Measurements from ENCODE around the gene MAP3K20. TPM values are rescaled to one million over a fixed set of nuclear protein-coding genes. Genes with fewer than 3 reads are reported as not detected.

Gene MAP3K20
- total and polyA plus RNA-seq, 2 donors (not counting 3 experiments of a cell fraction or from before 2014, with no cell fraction given), result 7.8 to 31.5 TPM

GRCh38 chr2:173254659-173255058, 179.0 kb downstream of the MAP3K20 start:
- intact Hi-C loops (cut with micrococcal nuclease) (no loop called here), dilution Hi-C loops (cut with MboI; ENCODE audit: extremely low pct_ligation_motif_present, low sequenced_read_pairs) (no loop called here)
- no peaks in the 10 kb centered on the region for H3K36me3 ChIP-seq (ENCODE audit: control insufficient read depth in 2 of 2, extremely low read depth in 1 of 2, insufficient read depth in 2 of 2, low read length in 2 of 2)
- no peaks in the 10 kb centered on the region for H3K27me3 ChIP-seq (ENCODE audit: control insufficient read depth in 2 of 2, insufficient read depth in 2 of 2, low read length in 2 of 2)
- H3K9ac ChIP-seq (replicated peaks; ENCODE audit: extremely low read depth, insufficient read depth, low read length), result no peak overlapping the region
- TF ChIP-seq POLR2AphosphoS5 (IDR thresholded peaks at IDR 0.05; ENCODE audit: insufficient read depth, low read depth, low read length) (no peak), POLR2A (IDR thresholded peaks at IDR 0.05; ENCODE audit: low read depth, low read length) (no peak), JUN (IDR thresholded peaks at IDR 0.05; ENCODE audit: borderline replicate concordance, insufficient read depth, insufficient read length, low read depth) (no peak), MYC (IDR thresholded peaks at IDR 0.05; ENCODE audit: low read depth, low read length) (no peak), GATA2 (IDR thresholded peaks at IDR 0.05; ENCODE audit: insufficient read depth, insufficient read length, low read depth, low read length) (no peak), EZH2 (IDR thresholded peaks at IDR 0.05; ENCODE audit: borderline replicate concordance, low read depth, low read length, severe bottlenecking) (no peak), FOS (IDR thresholded peaks at IDR 0.05; ENCODE audit: borderline replicate concordance, insufficient read depth, low read length) (no peak)
- TF ChIP-seq, protein P1, sequence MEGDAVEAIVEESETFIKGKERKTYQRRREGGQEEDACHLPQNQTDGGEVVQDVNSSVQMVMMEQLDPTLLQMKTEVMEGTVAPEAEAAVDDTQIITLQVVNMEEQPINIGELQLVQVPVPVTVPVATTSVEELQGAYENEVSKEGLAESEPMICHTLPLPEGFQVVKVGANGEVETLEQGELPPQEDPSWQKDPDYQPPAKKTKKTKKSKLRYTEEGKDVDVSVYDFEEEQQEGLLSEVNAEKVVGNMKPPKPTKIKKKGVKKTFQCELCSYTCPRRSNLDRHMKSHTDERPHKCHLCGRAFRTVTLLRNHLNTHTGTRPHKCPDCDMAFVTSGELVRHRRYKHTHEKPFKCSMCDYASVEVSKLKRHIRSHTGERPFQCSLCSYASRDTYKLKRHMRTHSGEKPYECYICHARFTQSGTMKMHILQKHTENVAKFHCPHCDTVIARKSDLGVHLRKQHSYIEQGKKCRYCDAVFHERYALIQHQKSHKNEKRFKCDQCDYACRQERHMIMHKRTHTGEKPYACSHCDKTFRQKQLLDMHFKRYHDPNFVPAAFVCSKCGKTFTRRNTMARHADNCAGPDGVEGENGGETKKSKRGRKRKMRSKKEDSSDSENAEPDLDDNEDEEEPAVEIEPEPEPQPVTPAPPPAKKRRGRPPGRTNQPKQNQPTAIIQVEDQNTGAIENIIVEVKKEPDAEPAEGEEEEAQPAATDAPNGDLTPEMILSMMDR (IDR thresholded peaks at IDR 0.05; ENCODE audit: extremely low read depth in 1 of 2, insufficient read depth in 1 of 2, low read depth in 1 of 2, low read length in 2 of 2), result no peak
- TF ChIP-seq, protein P2, sequence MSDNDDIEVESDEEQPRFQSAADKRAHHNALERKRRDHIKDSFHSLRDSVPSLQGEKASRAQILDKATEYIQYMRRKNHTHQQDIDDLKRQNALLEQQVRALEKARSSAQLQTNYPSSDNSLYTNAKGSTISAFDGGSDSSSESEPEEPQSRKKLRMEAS (IDR thresholded peaks at IDR 0.05; ENCODE audit: insufficient read depth, insufficient read length), result no peak
- DNase-seq (ENCODE audit: low read depth, low spot score) (no peak), FAIRE-seq (no peak)
- no peaks in the 10 kb centered on the region for H4K20me1 ChIP-seq (replicated peaks; ENCODE audit: control insufficient read depth, extremely low read depth, insufficient read depth, low read length)
- no peak overlapping the region for H2AFZ ChIP-seq (ENCODE audit: low read depth, low read length)
- no peaks in the 10 kb centered on the region for H3K9me1 ChIP-seq (replicated peaks; ENCODE audit: control insufficient read depth, extremely low read depth, insufficient read depth, low read length)
- ChIA-PET POLR2A (no interaction called here), CTCF (no interaction called here)
- H3K79me2 ChIP-seq (ENCODE audit: control insufficient read depth, insufficient read depth, low read length), result no peaks in the 10 kb centered on the region
- H3K9me3 ChIP-seq (replicated peaks; ENCODE audit: control insufficient read depth, insufficient read depth, low read length), result no peaks in the 10 kb centered on the region
- H3K4me2 ChIP-seq (ENCODE audit: insufficient read depth, low read length), result no peak overlapping the region
- no peak overlapping the region for H3K27ac ChIP-seq (ENCODE audit: insufficient read depth, low read depth, low read length)
- BruUV-seq (replicated peaks), result no TSS peak
- no peak overlapping the region for H3K4me3 ChIP-seq (replicated peaks in 1 of 3; ENCODE audit: insufficient read depth in 1 of 3, low read depth in 1 of 3, low read length in 3 of 3)
- peaks cover 6% of the 10 kb centered on the region for H3K4me1 ChIP-seq (ENCODE audit: control insufficient read depth, extremely low read depth, insufficient read depth, low read length)
